Skin epidermis (tissue), 12 donors: ENCODE results near the gene STXBP1.

Experiments
- H3K27ac ChIP-seq, 21 experiments: fragments of 200-600 bp; sonication (generic) in 11 of 21; one replicate each; pipeline ENCODE4 v1.5.0; 2020; ENCODE audit warnings: mild to moderate bottlenecking in 3 of 21, inconsistent platforms in 2 of 21, moderate library complexity in 2 of 21
- H3K4me3 ChIP-seq, 7 experiments: fragments of 200-600 bp; sonication (generic) in 2 of 7; one replicate each; pipeline ENCODE4 v1.5.0; 2020; ENCODE audit warnings: inconsistent platforms in 2 of 7, mild to moderate bottlenecking in 2 of 7, moderate library complexity in 1 of 7

The STXBP1 gene

GRCh38 chr9:127706836-127707241, 94.8 kb downstream of the STXBP1 start, which contains the start of gene CFAP157:
TSS of gene CFAP157 (plus strand) at chr9:127706988. CDS start at chr9:127707032, 44 bp downstream.
- no peak within 1 kb of the TSS for H3K4me3 ChIP-seq
- H3K27ac ChIP-seq, result no peak within 1 kb of the TSS

- Histone ChIP-seq H3K27ac (no peak overlapping the region), H3K4me3 (no peak overlapping the region)
These were observed 95.7 kb downstream of the STXBP1 start for GRCh38 chr9:127707766-127708165.

DNA sequence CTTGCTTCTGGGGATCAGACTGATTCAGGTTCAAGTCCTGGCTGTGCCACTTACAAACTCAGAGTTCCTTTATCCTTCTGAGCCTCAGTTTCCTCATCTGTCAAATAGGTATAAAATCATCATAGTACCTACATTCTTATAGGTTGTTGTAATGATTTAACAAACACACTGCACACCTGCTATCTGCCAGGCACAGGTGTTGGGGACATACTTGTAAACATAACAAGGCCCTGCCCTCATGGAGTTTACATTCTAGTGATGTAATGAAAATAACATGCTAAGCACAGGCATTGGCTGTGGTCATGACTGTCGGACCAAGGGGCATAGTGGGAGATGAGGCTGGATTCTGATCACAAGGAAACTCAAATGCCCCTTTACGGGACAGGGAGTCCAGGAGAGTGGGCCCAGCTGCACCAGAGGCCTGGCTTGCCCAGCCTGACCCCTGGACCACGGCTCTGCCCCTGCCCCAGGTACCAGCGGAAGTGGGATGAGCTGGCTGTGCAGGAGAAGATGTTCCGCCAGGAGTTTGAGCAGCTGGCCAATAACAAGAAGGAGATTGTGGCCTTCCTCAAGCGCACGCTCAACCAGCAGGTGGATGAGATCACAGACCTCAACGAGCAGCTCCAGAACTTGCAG, 97.0 kb downstream of the STXBP1 start:
- Histone ChIP-seq H3K27ac (no peak overlapping the region), H3K4me3 (no peak overlapping the region)

DNA sequence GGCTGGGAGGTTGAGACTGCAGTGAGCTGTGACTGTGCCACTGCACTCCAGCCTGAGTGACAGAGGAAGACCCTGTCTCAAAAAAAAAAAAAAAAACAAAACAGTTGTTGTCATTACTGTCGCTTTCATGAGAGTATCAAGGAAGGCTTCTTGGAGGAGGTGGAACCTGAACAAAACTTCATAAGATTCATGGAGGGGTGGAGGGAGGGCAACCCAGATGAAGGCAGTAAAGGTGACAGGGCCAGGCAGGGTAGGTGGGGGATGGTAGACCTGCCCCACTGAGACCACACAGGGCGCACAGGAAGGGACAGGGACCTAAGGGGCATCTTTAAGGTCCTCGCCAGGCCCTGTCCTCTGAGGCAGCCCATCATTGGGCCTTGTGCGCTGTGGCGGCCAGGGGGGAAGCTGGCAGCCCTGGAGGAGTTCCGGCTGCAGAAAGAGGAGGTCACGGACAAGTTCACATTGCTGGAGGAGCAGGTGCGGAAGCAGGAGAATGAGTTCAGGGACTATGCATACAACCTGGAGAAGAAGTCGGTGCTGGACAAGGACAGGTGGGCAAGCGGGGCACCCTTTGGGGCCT, 98.2 kb downstream of the STXBP1 start:
- no peak overlapping the region for H3K27ac ChIP-seq
- no peak overlapping the region for H3K4me3 ChIP-seq

- no peak overlapping the region for H3K27ac ChIP-seq
- no peak overlapping the region for H3K4me3 ChIP-seq
These were observed 99.2 kb downstream of the STXBP1 start for GRCh38 chr9:127711226-127711701.

GRCh38 chr9:127711831-127712274, 99.8 kb downstream of the STXBP1 start:
- Histone ChIP-seq H3K4me3 (no peak overlapping the region), H3K27ac (peak overlapping the region in 1 of 21 experiments; percentile 3)

GRCh38 chr9:127712371-127712770, 100.3 kb downstream of the STXBP1 start:
- peak overlapping the region in 1 of 21 experiments; percentile 3 for H3K27ac ChIP-seq
- H3K4me3 ChIP-seq, result no peak overlapping the region

GRCh38 chr9:127712867-127713266, 100.8 kb downstream of the STXBP1 start:
- Histone ChIP-seq H3K4me3 (no peak overlapping the region), H3K27ac (no peak overlapping the region)

GRCh38 chr9:127714020-127714750, 102.1 kb downstream of the STXBP1 start:
- peak overlapping the region in 3 of 21 experiments; percentile 75 to 89 (median 86) for H3K27ac ChIP-seq
- H3K4me3 ChIP-seq, result peak overlapping the region; percentile 62 to 86 (median 79)

DNA sequence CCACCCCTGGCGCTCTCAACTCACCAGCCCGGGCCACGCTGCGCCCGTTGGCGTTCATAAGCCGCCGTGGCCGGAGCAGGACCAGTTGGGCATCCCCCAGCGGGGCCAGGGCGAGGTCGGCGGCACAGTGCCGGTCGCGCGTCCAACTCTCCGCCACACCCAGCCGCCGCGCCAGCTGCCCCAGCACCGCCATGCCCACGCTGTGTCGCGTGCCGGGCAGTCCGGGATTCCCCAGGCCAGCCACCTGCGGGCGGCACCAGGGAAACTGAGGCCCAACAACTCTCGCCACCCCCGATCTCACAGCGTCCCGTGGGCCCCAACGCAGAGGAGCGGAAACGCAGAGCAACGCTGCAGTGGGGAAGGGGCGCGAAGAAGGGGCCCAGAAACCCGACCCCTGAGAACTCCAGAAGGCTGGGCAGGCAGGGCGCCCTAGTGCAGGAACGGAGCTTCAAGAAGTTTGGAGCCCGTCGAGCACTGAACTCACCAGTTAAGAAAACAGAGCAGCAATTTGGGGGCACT, 102.9 kb downstream of the STXBP1 start:
- Histone ChIP-seq H3K27ac (peak overlapping the region; percentile 16 to 92 (median 80)), H3K4me3 (peak overlapping the region; percentile 62 to 86 (median 79))

GRCh38 chr9:127715470-127716337, 103.6 kb downstream of the STXBP1 start, which contains the start of the genes PTRH1 and TTC16:
TSS of gene PTRH1 (minus strand) at chr9:127715663. CDS start at chr9:127715639, 24 bp downstream.
TSS of gene TTC16 (plus strand) at chr9:127716079. CDS start at chr9:127716146, 67 bp downstream.
- peak within 1 kb of the TSS; percentile 16 to 92 (median 80) for H3K27ac ChIP-seq
- peak within 1 kb of the TSS; percentile 62 to 86 (median 79) for H3K4me3 ChIP-seq

DNA sequence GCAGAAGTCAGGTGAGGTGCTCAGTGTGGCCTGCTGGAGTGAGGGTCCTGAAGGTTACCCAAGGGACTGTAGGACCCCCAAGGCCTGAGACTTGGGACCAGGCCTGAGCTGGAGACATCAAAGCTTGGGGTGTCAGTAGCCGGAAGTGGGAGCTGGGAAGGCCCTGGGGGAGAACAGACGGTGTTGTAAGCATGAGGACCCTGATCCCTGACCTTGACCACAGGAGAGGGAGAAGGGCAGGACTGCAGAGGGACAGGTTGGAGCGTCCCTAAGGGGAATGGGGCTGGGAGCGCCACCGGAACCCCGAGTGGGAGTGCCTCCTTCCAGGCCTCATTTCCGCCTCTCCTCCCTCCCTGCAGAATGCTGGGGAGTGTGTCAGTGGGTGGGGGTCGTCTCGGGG, 104.3 kb downstream of the STXBP1 start:
- H3K4me3 ChIP-seq, result peak overlapping the region in 2 of 7 experiments; percentile 62 to 65
- peak overlapping the region in 16 of 21 experiments; percentile 66 to 92 (median 86) for H3K27ac ChIP-seq

GRCh38 chr9:127717766-127718165, 105.7 kb downstream of the STXBP1 start:
- Histone ChIP-seq H3K27ac (no peak overlapping the region), H3K4me3 (no peak overlapping the region)

- Histone ChIP-seq H3K4me3 (no peak overlapping the region), H3K27ac (peak overlapping the region in 6 of 21 experiments; percentile 16 to 73 (median 50))
These were observed 108.2 kb downstream of the STXBP1 start for GRCh38 chr9:127720031-127720864.

DNA sequence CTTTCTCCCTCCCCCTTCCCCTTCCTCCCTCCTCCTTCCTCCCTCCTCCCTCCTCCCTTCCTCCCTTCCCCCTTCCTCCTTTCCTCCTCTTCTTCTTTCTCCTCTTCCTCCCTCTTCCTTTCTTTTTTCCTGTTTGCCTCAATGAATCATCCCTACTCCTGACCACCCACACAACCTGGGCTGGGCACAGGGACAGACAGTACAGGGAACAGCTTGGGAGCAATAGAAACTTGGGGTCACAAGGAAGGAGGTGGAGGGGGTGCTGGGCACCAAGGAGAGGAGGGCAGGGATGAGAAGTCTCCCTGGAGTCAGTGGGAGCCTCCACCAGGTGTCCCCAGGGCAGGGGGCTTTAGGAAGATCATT, 108.8 kb downstream of the STXBP1 start:
- Histone ChIP-seq H3K27ac (peak overlapping the region in 4 of 21 experiments; percentile 17 to 67 (median 30)), H3K4me3 (no peak overlapping the region)

- H3K27ac ChIP-seq, result peak overlapping the region in 5 of 21 experiments; percentile 17 to 63 (median 29)
- H3K4me3 ChIP-seq, result no peak overlapping the region
These were observed 109.3 kb downstream of the STXBP1 start for GRCh38 chr9:127721391-127721821.

GRCh38 chr9:127722055-127722745, 110.1 kb downstream of the STXBP1 start:
- Histone ChIP-seq H3K4me3 (no peak overlapping the region), H3K27ac (peak overlapping the region in 4 of 21 experiments; percentile 20 to 63 (median 30))
